Right renal cortex interstitium (tissue), 3 donors: ENCODE measurements around the gene SLF1. TPM values are rescaled to one million over a fixed set of nuclear protein-coding genes. Genes with fewer than 3 reads are reported as not detected.
"Not testable (repeated sequence)": the region's sequence is repeated elsewhere in the genome, so short reads cannot be mapped to it uniquely, and the experiment has no call there.

Experiments
- DNase-seq, 3 donors: peaks; one replicate each; pipeline ENCODE4 v3.0.0-alpha.2; 2013; ENCODE audit warnings: low read depth in 3 of 3, low spot score in 2 of 3
- polyA plus RNA-seq, 3 donors: library from polyadenylated mRNA; unstranded; fragments of 120-200 nt; gene quantifications; one replicate each; pipeline ENCODE4 v1.2.1, GENCODE V29; 2013; ENCODE audit not compliant: insufficient read length in 3 of 3

SLF1 gene
- polyA plus RNA-seq = 10 to 100 TPM; 13.6 to 17.8 (median 15.8) TPM

- peak; percentile 77 to 83 (median 79) for DNase-seq
Measured at GRCh38 chr5:94618493-94619328, at the start of gene SLF1, which contains the start of gene KIAA0825. TSS of gene SLF1 (plus strand) at chr5:94618669. CDS start at chr5:94628811, 10,142 bp downstream. TSS of gene KIAA0825 (minus strand) at chr5:94618604. CDS start at chr5:94537126, 81,478 bp downstream.

- no peak for DNase-seq
Measured at GRCh38 chr5:94571415-94571814, 47.1 kb upstream of the SLF1 start.

- DNase-seq = not testable (repeated sequence)
Measured at GRCh38 chr5:94573349-94573748, 45.1 kb upstream of the SLF1 start.

GRCh38 chr5:94575196-94575595 is 43.3 kb upstream of the SLF1 start:
- DNase-seq = no peak

GRCh38 chr5:94577466-94578245 is 40.8 kb upstream of the SLF1 start:
- no peak for DNase-seq

GRCh38 chr5:94595281-94595840 is 23.1 kb upstream of the SLF1 start:
- DNase-seq = no peak

- no peak for DNase-seq
Measured at GRCh38 chr5:94613583-94613982, 4.9 kb upstream of the SLF1 start.

- no peak for DNase-seq
Measured at GRCh38 chr5:94614156-94614805, 4.2 kb upstream of the SLF1 start.

GRCh38 chr5:94615862-94616261 is 2.6 kb upstream of the SLF1 start:
- DNase-seq = no peak

GRCh38 chr5:94618029-94618492 is 408 bp upstream of the SLF1 start:
- DNase-seq = peak in 2 of 3 donors; percentile 29 to 45

- no peak for DNase-seq
Measured at GRCh38 chr5:94620256-94620655, 1.8 kb downstream of the SLF1 start.

GRCh38 chr5:94621763-94622162 is 3.3 kb downstream of the SLF1 start:
- DNase-seq = no peak

- DNase-seq = no peak
Measured at GRCh38 chr5:94623011-94623410, 4.5 kb downstream of the SLF1 start.

GRCh38 chr5:94623877-94624276 is 5.4 kb downstream of the SLF1 start:
- no peak for DNase-seq

- no peak for DNase-seq
Measured at GRCh38 chr5:94627191-94627590, 8.7 kb downstream of the SLF1 start.

GRCh38 chr5:94632024-94632423 is 13.6 kb downstream of the SLF1 start:
- DNase-seq = no peak

- no peak for DNase-seq
Measured at GRCh38 chr5:94640176-94640575, 21.7 kb downstream of the SLF1 start.

GRCh38 chr5:94645053-94645452 is 26.6 kb downstream of the SLF1 start:
- no peak for DNase-seq

GRCh38 chr5:94646758-94647157 is 28.3 kb downstream of the SLF1 start:
- no peak for DNase-seq

- no peak for DNase-seq
Measured at GRCh38 chr5:94649874-94650273, 31.4 kb downstream of the SLF1 start.

- no peak for DNase-seq
Measured at GRCh38 chr5:94658272-94658671, 39.8 kb downstream of the SLF1 start.
